Measurements from ENCODE around the gene ATP5F1D. TPM values are rescaled to one million over a fixed set of nuclear protein-coding genes. Genes with fewer than 3 reads are reported as not detected.

ATP5F1D gene
- total and polyA plus RNA-seq, 2 of the 13 experiments (the other 11 are each of a cell fraction or from before 2014, with no cell fraction given): 39.4 to 78.7 TPM

DNA sequence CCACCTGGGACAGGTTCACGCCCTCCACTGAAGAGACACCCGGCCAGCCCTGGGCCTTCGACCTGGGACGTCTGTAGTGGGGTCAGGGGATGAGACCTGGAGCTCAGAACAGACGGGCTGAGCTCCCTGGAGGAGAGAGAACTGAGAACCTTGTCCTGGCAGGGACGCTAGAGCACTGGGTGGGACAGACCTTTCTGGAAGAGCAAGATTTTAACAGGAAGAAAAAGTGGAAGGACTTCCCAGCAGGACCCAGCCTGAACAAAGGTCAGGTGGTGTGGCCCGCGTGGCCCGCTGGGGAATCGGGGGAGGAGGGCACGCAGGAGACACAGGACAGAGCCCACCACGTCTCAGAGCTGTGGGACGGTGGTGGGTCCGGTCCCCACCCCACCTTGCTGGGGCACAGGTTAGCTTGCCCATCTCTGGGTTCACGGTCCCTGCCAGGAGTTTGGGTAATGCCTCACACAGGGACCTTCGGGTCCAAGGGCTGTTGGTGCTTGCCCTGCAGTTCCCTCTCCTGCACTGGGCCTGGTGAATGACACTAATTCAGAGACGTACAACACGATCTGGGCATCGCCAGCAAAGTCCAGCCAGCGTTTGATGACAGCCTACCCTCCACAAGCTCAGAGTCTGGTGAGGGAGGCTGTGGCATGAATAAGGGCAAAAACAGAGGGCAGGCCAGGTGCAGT is 42.9 kb downstream of the ATP5F1D start (continued):
- TF ChIP-seq, protein P1, sequence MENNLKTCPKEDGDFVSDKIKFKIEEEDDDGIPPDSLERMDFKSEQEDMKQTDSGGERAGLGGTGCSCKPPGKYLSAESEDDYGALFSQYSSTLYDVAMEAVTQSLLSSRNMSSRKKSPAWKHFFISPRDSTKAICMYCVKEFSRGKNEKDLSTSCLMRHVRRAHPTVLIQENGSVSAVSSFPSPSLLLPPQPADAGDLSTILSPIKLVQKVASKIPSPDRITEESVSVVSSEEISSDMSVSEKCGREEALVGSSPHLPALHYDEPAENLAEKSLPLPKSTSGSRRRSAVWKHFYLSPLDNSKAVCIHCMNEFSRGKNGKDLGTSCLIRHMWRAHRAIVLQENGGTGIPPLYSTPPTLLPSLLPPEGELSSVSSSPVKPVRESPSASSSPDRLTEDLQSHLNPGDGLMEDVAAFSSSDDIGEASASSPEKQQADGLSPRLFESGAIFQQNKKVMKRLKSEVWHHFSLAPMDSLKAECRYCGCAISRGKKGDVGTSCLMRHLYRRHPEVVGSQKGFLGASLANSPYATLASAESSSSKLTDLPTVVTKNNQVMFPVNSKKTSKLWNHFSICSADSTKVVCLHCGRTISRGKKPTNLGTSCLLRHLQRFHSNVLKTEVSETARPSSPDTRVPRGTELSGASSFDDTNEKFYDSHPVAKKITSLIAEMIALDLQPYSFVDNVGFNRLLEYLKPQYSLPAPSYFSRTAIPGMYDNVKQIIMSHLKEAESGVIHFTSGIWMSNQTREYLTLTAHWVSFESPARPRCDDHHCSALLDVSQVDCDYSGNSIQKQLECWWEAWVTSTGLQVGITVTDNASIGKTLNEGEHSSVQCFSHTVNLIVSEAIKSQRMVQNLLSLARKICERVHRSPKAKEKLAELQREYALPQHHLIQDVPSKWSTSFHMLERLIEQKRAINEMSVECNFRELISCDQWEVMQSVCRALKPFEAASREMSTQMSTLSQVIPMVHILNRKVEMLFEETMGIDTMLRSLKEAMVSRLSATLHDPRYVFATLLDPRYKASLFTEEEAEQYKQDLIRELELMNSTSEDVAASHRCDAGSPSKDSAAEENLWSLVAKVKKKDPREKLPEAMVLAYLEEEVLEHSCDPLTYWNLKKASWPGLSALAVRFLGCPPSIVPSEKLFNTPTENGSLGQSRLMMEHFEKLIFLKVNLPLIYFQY (CRISPR knock-in tag; IDR thresholded peaks at IDR 0.05; ENCODE audit: borderline replicate concordance): 0 out of 2 replicates have a peak, but pooled peaks have one; percentile 39
- TF ChIP-seq ZBTB20 (CRISPR knock-in tag; IDR thresholded peaks at IDR 0.05; ENCODE audit: borderline replicate concordance, low read depth) (no peak), ZSCAN21 (CRISPR knock-in tag; IDR thresholded peaks at IDR 0.05; ENCODE audit: borderline replicate concordance) (no peak), MBD4 (IDR thresholded peaks at IDR 0.05; ENCODE audit: borderline replicate concordance, low read length) (no peak), ZNF775 (CRISPR knock-in tag; IDR thresholded peaks at IDR 0.05; ENCODE audit: borderline replicate concordance) (no peak), ZNF605 (CRISPR knock-in tag; IDR thresholded peaks at IDR 0.05) (no peak), ZNF350 (CRISPR knock-in tag; IDR thresholded peaks at IDR 0.05; ENCODE audit: borderline replicate concordance, low read depth) (no peak), HOXA9 (CRISPR knock-in tag; IDR thresholded peaks at IDR 0.05; ENCODE audit: borderline replicate concordance) (no peak)
- TF ChIP-seq, protein P2, sequence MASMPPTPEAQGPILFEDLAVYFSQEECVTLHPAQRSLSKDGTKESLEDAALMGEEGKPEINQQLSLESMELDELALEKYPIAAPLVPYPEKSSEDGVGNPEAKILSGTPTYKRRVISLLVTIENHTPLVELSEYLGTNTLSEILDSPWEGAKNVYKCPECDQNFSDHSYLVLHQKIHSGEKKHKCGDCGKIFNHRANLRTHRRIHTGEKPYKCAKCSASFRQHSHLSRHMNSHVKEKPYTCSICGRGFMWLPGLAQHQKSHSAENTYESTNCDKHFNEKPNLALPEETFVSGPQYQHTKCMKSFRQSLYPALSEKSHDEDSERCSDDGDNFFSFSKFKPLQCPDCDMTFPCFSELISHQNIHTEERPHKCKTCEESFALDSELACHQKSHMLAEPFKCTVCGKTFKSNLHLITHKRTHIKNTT (CRISPR knock-in tag; IDR thresholded peaks at IDR 0.05): no peak
- TF ChIP-seq, protein P3, sequence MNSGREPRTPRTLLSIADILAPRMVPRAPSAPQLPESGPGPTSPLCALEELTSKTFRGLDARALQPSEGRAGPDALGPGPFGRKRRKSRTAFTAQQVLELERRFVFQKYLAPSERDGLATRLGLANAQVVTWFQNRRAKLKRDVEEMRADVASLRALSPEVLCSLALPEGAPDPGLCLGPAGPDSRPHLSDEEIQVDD (CRISPR knock-in tag; IDR thresholded peaks at IDR 0.05; ENCODE audit: borderline replicate concordance): no peak
- TF ChIP-seq, protein P4, sequence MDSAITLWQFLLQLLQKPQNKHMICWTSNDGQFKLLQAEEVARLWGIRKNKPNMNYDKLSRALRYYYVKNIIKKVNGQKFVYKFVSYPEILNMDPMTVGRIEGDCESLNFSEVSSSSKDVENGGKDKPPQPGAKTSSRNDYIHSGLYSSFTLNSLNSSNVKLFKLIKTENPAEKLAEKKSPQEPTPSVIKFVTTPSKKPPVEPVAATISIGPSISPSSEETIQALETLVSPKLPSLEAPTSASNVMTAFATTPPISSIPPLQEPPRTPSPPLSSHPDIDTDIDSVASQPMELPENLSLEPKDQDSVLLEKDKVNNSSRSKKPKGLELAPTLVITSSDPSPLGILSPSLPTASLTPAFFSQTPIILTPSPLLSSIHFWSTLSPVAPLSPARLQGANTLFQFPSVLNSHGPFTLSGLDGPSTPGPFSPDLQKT (CRISPR knock-in tag; IDR thresholded peaks at IDR 0.05; ENCODE audit: borderline replicate concordance): no peak
- TF ChIP-seq, protein P5, sequence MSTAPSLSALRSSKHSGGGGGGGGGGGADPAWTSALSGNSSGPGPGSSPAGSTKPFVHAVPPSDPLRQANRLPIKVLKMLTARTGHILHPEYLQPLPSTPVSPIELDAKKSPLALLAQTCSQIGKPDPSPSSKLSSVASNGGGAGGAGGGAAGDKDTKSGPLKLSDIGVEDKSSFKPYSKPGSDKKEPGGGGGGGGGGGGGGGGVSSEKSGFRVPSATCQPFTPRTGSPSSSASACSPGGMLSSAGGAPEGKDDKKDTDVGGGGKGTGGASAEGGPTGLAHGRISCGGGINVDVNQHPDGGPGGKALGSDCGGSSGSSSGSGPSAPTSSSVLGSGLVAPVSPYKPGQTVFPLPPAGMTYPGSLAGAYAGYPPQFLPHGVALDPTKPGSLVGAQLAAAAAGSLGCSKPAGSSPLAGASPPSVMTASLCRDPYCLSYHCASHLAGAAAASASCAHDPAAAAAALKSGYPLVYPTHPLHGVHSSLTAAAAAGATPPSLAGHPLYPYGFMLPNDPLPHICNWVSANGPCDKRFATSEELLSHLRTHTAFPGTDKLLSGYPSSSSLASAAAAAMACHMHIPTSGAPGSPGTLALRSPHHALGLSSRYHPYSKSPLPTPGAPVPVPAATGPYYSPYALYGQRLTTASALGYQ (CRISPR knock-in tag; IDR thresholded peaks at IDR 0.05): no peak
- TF ChIP-seq, protein P6, sequence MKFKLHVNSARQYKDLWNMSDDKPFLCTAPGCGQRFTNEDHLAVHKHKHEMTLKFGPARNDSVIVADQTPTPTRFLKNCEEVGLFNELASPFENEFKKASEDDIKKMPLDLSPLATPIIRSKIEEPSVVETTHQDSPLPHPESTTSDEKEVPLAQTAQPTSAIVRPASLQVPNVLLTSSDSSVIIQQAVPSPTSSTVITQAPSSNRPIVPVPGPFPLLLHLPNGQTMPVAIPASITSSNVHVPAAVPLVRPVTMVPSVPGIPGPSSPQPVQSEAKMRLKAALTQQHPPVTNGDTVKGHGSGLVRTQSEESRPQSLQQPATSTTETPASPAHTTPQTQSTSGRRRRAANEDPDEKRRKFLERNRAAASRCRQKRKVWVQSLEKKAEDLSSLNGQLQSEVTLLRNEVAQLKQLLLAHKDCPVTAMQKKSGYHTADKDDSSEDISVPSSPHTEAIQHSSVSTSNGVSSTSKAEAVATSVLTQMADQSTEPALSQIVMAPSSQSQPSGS (CRISPR knock-in tag; IDR thresholded peaks at IDR 0.05): no peak
- TF ChIP-seq, protein P7, sequence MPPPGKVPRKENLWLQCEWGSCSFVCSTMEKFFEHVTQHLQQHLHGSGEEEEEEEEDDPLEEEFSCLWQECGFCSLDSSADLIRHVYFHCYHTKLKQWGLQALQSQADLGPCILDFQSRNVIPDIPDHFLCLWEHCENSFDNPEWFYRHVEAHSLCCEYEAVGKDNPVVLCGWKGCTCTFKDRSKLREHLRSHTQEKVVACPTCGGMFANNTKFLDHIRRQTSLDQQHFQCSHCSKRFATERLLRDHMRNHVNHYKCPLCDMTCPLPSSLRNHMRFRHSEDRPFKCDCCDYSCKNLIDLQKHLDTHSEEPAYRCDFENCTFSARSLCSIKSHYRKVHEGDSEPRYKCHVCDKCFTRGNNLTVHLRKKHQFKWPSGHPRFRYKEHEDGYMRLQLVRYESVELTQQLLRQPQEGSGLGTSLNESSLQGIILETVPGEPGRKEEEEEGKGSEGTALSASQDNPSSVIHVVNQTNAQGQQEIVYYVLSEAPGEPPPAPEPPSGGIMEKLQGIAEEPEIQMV (CRISPR knock-in tag; IDR thresholded peaks at IDR 0.05; ENCODE audit: low read depth): no peak; the same call in 1 of the 2 replicates

All from HepG2 (cell line).